Measurements from ENCODE around the gene CLSTN2. TPM values are rescaled to one million over a fixed set of nuclear protein-coding genes. Genes with fewer than 3 reads are reported as not detected.

The CLSTN2 gene
- total RNA-seq, 1 donor from 2014 or later, result 0.74 TPM

- Mint-ChIP-seq H3K27me3 (ENCODE audit: unreplicated experiment) (peaks cover 2% of the 10 kb centered on the region), H3K27ac (ENCODE audit: unreplicated experiment) (no peak overlapping the region), H3K4me3 (ENCODE audit: unreplicated experiment) (no peak overlapping the region), H3K36me3 (ENCODE audit: low read depth, unreplicated experiment) (no peaks in the 10 kb centered on the region), H3K9me3 (ENCODE audit: unreplicated experiment) (no peaks in the 10 kb centered on the region), H3K4me1 (ENCODE audit: unreplicated experiment) (peaks cover 4% of the 10 kb centered on the region)
- TF ChIP-seq CTCF (IDR thresholded peaks at IDR 0.05; ENCODE audit: unreplicated experiment), result no peak
- no peak for DNase-seq (ENCODE audit: low spot score)
These were observed 285.0 kb downstream of the CLSTN2 start for GRCh38 chr3:140219923-140220452.

- no peak for TF ChIP-seq CTCF (IDR thresholded peaks at IDR 0.05; ENCODE audit: unreplicated experiment)
- no peaks in the 10 kb centered on the region for H3K9me3 Mint-ChIP-seq (ENCODE audit: unreplicated experiment)
- H3K27ac Mint-ChIP-seq (ENCODE audit: unreplicated experiment), result no peak overlapping the region
- no peaks in the 10 kb centered on the region for H3K36me3 Mint-ChIP-seq (ENCODE audit: low read depth, unreplicated experiment)
- peaks cover 4% of the 10 kb centered on the region for H3K4me1 Mint-ChIP-seq (ENCODE audit: unreplicated experiment)
- no peak overlapping the region for H3K4me3 Mint-ChIP-seq (ENCODE audit: unreplicated experiment)
- no peak for DNase-seq (ENCODE audit: low spot score)
- no peaks in the 10 kb centered on the region for H3K27me3 Mint-ChIP-seq (ENCODE audit: unreplicated experiment)
These were observed 288.2 kb downstream of the CLSTN2 start for GRCh38 chr3:140223197-140223596.

DNA sequence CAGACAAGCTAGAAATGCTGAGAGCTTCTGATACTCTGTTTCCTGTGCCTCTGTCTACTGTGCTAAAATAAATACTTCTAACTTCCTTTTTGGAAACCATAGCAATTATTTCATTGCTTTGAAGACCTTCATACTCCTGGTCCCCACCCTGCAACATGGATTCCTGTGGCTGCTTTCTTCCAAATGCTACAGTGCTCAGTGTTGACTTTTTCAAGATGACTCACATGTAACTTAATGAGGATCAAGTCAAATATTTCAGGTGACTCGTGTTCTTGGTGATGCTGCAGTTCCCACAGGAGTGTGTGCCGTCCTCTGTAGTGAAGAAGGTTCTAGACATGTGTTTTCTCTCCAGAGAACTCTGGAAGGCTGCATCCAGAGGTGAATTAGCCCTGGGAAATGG is 288.6 kb downstream of the CLSTN2 start:
- Mint-ChIP-seq H3K9me3 (ENCODE audit: unreplicated experiment) (no peaks in the 10 kb centered on the region), H3K27ac (ENCODE audit: unreplicated experiment) (no peak overlapping the region), H3K4me3 (ENCODE audit: unreplicated experiment) (no peak overlapping the region), H3K36me3 (ENCODE audit: low read depth, unreplicated experiment) (no peaks in the 10 kb centered on the region), H3K4me1 (ENCODE audit: unreplicated experiment) (peaks cover 4% of the 10 kb centered on the region), H3K27me3 (ENCODE audit: unreplicated experiment) (no peaks in the 10 kb centered on the region)
- DNase-seq (ENCODE audit: low spot score), result no peak
- no peak for TF ChIP-seq CTCF (IDR thresholded peaks at IDR 0.05; ENCODE audit: unreplicated experiment)

DNA sequence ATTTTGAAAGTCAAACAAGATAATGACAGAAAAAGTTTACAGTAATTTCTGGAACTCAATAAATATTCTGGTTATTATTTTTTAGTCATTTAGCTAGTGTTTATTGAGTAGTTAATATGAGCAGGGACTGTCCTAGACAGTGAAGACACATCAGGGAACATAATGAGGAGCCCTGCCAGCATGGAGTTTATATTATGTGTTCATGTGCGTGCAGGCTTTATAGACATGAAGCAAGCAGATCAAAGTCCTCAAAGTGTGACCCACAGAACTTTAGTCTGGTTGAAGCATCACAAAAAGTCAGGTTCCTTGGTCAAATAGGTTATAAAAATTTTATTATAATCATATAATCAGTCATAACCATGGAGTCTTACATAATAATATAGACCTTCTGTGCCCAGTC is 289.3 kb downstream of the CLSTN2 start:
- Mint-ChIP-seq H3K4me1 (ENCODE audit: unreplicated experiment) (peaks cover 4% of the 10 kb centered on the region), H3K9me3 (ENCODE audit: unreplicated experiment) (no peaks in the 10 kb centered on the region), H3K27me3 (ENCODE audit: unreplicated experiment) (no peaks in the 10 kb centered on the region), H3K4me3 (ENCODE audit: unreplicated experiment) (no peak overlapping the region), H3K36me3 (ENCODE audit: low read depth, unreplicated experiment) (no peaks in the 10 kb centered on the region), H3K27ac (ENCODE audit: unreplicated experiment) (no peak overlapping the region)
- TF ChIP-seq CTCF (IDR thresholded peaks at IDR 0.05; ENCODE audit: unreplicated experiment), result no peak
- no peak for DNase-seq (ENCODE audit: low spot score)

- no peak overlapping the region for H3K27ac Mint-ChIP-seq (ENCODE audit: unreplicated experiment)
- H3K27me3 Mint-ChIP-seq (ENCODE audit: unreplicated experiment), result no peaks in the 10 kb centered on the region
- H3K36me3 Mint-ChIP-seq (ENCODE audit: low read depth, unreplicated experiment), result no peaks in the 10 kb centered on the region
- no peak for DNase-seq (ENCODE audit: low spot score)
- no peaks in the 10 kb centered on the region for H3K9me3 Mint-ChIP-seq (ENCODE audit: unreplicated experiment)
- H3K4me1 Mint-ChIP-seq (ENCODE audit: unreplicated experiment), result peaks cover 4% of the 10 kb centered on the region
- TF ChIP-seq CTCF (IDR thresholded peaks at IDR 0.05; ENCODE audit: unreplicated experiment), result no peak
- no peak overlapping the region for H3K4me3 Mint-ChIP-seq (ENCODE audit: unreplicated experiment)
These were observed 291.0 kb downstream of the CLSTN2 start for GRCh38 chr3:140225996-140226395.
